ENCODE results near the gene SLC46A1.

Gene SLC46A1

DNA sequence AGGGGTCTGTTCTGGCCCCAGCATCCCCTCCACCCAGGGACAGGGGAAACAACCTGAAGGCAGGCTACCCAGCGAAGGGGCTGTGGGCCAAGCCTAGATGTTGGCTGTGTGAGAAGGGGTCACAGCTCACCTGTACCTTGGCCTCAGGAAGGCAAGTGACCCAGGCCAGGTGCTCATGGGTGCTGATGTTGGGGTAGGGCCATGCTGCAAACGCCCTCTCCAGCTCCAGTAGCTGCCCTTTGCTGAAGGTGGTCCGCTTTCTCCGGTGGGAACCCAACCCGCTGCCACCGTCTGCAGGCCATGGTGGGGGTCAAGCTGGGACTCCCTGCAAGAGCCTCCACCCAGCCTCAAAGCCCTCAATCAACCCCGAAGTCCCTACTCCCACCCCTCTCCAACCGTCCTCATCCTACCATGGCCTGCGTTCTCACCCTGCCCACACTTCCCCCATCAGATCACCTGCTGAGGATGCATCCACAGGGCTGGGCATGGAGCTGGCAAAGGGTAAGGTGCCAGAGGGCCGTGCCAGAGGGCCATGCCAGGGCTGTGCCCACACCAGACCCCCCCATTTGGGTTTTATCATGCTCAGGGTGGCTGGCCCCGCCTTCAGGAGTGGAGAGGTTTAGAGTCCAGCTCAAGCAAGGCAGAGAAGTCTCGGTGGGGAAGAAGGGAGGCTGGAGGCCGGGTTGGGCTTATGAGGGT, 41.2 kb downstream of the SLC46A1 start, which contains the start of gene SEBOX:
TSS of gene SEBOX (minus strand) at position 535 of the 699 bp plus-strand sequence. CDS start at position 487, 48 bp downstream.
- H3K79me2 ChIP-seq (ENCODE audit: insufficient read depth, low read length): no peaks in the 10 kb centered on the region
- H3K4me1 ChIP-seq (ENCODE audit: insufficient read depth, low read length, poor library complexity, severe bottlenecking): no peaks in the 10 kb centered on the region
- H2AFZ ChIP-seq (ENCODE audit: low read length): no peak within 1 kb of the TSS
- no peak within 1 kb of the TSS for H3K4me3 ChIP-seq (ENCODE audit: low read length, poor library complexity, severe bottlenecking)
- no peak within 1 kb of the TSS for H3K9ac ChIP-seq (ENCODE audit: low read depth, low read length, poor library complexity, severe bottlenecking)
- H3K27me3 ChIP-seq (ENCODE audit: insufficient read depth, low read length, poor library complexity, severe bottlenecking): no peaks in the 10 kb centered on the region
- H3F3A ChIP-seq (ENCODE audit: low read depth): no peaks in the 10 kb centered on the region
- peaks cover 17% of the 10 kb centered on the region; the same call in 1 of the 2 replicates for H3K36me3 ChIP-seq (ENCODE audit: insufficient read depth, low read length)
- TF ChIP-seq, protein P1, sequence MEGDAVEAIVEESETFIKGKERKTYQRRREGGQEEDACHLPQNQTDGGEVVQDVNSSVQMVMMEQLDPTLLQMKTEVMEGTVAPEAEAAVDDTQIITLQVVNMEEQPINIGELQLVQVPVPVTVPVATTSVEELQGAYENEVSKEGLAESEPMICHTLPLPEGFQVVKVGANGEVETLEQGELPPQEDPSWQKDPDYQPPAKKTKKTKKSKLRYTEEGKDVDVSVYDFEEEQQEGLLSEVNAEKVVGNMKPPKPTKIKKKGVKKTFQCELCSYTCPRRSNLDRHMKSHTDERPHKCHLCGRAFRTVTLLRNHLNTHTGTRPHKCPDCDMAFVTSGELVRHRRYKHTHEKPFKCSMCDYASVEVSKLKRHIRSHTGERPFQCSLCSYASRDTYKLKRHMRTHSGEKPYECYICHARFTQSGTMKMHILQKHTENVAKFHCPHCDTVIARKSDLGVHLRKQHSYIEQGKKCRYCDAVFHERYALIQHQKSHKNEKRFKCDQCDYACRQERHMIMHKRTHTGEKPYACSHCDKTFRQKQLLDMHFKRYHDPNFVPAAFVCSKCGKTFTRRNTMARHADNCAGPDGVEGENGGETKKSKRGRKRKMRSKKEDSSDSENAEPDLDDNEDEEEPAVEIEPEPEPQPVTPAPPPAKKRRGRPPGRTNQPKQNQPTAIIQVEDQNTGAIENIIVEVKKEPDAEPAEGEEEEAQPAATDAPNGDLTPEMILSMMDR (conservative IDR thresholded peaks at IDR 0.05; ENCODE audit: low read length): no peak
- TF ChIP-seq EZH2phosphoT487 (IDR thresholded peaks at IDR 0.05; ENCODE audit: borderline replicate concordance): no peak
- no peaks in the 10 kb centered on the region for H4K20me1 ChIP-seq (ENCODE audit: insufficient read depth, low read length, poor library complexity, severe bottlenecking)
- no peak within 1 kb of the TSS for H3K4me2 ChIP-seq (ENCODE audit: low read depth, low read length, poor library complexity, severe bottlenecking)
- no peaks in the 10 kb centered on the region for H3K9me2 ChIP-seq (replicated peaks; ENCODE audit: low read depth, low read length)
- no peaks in the 10 kb centered on the region for H3K9me3 ChIP-seq (ENCODE audit: insufficient read depth, low read depth, low read length)

DNA sequence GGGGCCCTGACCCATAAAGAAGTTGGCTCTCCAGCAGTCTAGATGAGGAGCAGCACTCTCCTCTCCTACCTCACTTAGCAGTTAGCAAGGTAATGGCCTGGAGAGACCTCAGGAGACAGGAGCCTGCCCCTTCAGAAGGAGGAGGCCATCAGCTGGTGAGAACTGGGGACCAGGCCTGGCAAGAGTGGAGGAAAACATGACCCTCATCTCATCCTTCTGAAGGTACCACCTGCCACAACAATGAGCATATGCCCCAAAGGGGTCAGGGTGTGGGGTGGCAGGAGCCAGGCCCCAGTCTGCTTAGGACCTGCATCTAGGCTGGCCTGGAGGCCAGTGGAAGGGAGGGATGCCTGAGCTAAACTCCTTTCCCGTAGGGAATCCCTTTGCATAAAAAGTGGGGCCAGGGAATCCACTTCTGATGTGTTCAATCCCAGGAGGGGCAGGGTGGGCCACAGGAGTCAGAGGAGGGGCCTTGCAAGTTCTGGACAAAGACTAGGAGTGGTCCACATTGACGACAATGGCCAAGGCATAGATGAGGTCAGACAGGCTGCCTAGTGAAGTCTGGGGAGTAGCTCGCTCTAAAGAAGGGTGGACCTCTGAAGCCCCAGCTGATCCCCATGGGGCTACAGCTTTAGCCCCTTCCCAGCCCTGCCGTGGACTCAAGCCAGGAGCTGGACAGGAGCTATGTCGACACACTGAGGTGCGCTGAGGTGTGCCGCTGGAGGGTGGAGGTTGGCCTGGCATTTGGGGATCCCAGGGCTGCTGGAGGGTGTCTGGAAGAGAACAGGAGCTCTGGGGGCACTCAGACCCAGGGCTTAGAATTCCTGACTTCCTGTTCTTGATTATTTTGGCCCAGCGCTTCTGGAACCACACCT, 42.0 kb downstream of the SLC46A1 start:
- TF ChIP-seq, protein P1 (conservative IDR thresholded peaks at IDR 0.05; ENCODE audit: low read length): no peak
- no peak for TF ChIP-seq EZH2phosphoT487 (IDR thresholded peaks at IDR 0.05; ENCODE audit: borderline replicate concordance)
- H3F3A ChIP-seq (ENCODE audit: low read depth): no peaks in the 10 kb centered on the region
- H4K20me1 ChIP-seq (ENCODE audit: insufficient read depth, low read length, poor library complexity, severe bottlenecking): no peaks in the 10 kb centered on the region
- no peak overlapping the region for H3K4me3 ChIP-seq (ENCODE audit: low read length, poor library complexity, severe bottlenecking)
- no peaks in the 10 kb centered on the region for H3K9me2 ChIP-seq (replicated peaks; ENCODE audit: low read depth, low read length)
- peaks cover 17% of the 10 kb centered on the region; the same call in 1 of the 2 replicates for H3K36me3 ChIP-seq (ENCODE audit: insufficient read depth, low read length)
- peaks cover 2% of the 10 kb centered on the region; the same call in 1 of the 2 replicates for H3K79me2 ChIP-seq (ENCODE audit: insufficient read depth, low read length)
- H3K27me3 ChIP-seq (ENCODE audit: insufficient read depth, low read length, poor library complexity, severe bottlenecking): no peaks in the 10 kb centered on the region
- H3K9ac ChIP-seq (ENCODE audit: low read depth, low read length, poor library complexity, severe bottlenecking): no peak overlapping the region
- H2AFZ ChIP-seq (ENCODE audit: low read length): no peak overlapping the region
- no peak overlapping the region for H3K4me2 ChIP-seq (ENCODE audit: low read depth, low read length, poor library complexity, severe bottlenecking)
- H3K4me1 ChIP-seq (ENCODE audit: insufficient read depth, low read length, poor library complexity, severe bottlenecking): no peaks in the 10 kb centered on the region
- H3K9me3 ChIP-seq (ENCODE audit: insufficient read depth, low read depth, low read length): no peaks in the 10 kb centered on the region

DNA sequence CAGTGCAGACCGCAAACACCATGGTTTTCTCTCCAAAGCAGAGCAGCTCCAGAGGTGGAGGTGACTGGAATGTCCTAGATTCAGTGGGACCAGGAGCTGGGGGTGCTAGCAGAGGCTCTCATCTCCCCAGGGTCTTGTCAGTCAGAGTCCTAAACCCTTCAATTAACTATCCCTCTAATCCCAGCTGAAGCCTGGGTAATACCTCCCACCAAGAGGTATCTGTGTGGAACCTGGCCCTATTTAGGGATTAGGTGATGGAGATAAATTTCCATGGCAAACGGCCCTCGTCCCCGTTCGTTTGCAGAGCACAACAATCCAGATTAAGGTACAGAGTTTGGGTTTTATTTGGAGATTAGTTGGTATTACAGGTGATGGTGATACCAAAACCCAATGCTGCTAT, 42.8 kb downstream of the SLC46A1 start:
- TF ChIP-seq, protein P1 (conservative IDR thresholded peaks at IDR 0.05; ENCODE audit: low read length): no peak
- TF ChIP-seq EZH2phosphoT487 (IDR thresholded peaks at IDR 0.05; ENCODE audit: borderline replicate concordance): no peak
- H3K9me3 ChIP-seq (ENCODE audit: insufficient read depth, low read depth, low read length): no peaks in the 10 kb centered on the region
- H3K36me3 ChIP-seq (ENCODE audit: insufficient read depth, low read length): peaks cover 17% of the 10 kb centered on the region; the same call in 1 of the 2 replicates
- no peaks in the 10 kb centered on the region for H4K20me1 ChIP-seq (ENCODE audit: insufficient read depth, low read length, poor library complexity, severe bottlenecking)
- H3K79me2 ChIP-seq (ENCODE audit: insufficient read depth, low read length): peaks cover 10% of the 10 kb centered on the region; the same call in 1 of the 2 replicates
- no peak overlapping the region for H3K4me2 ChIP-seq (ENCODE audit: low read depth, low read length, poor library complexity, severe bottlenecking)
- no peak overlapping the region for H3K9ac ChIP-seq (ENCODE audit: low read depth, low read length, poor library complexity, severe bottlenecking)
- no peaks in the 10 kb centered on the region for H3K27me3 ChIP-seq (ENCODE audit: insufficient read depth, low read length, poor library complexity, severe bottlenecking)
- H3F3A ChIP-seq (ENCODE audit: low read depth): no peaks in the 10 kb centered on the region
- H3K4me1 ChIP-seq (ENCODE audit: insufficient read depth, low read length, poor library complexity, severe bottlenecking): peaks cover 7% of the 10 kb centered on the region
- H3K9me2 ChIP-seq (replicated peaks; ENCODE audit: low read depth, low read length): no peaks in the 10 kb centered on the region
- no peak overlapping the region for H2AFZ ChIP-seq (ENCODE audit: low read length)
- H3K4me3 ChIP-seq (ENCODE audit: low read length, poor library complexity, severe bottlenecking): no peak overlapping the region
